A673 (cell line): Measurements from ENCODE around the gene THADA.

ENCODE experiments used
- CTCF ChIP-seq: fragments of 300-800, 200-600 bp; sonication (generic); conservative IDR thresholded peaks from 2 replicates; pipeline ENCODE4 v1.5.1; 2017; ENCODE audit warnings: low read depth, mild to moderate bottlenecking, antibody characterized with exemption, low read length, moderate library complexity, mixed read lengths
- EZH2 ChIP-seq: fragments of 200-600 bp; sonication (generic); IDR thresholded peaks from 2 replicates; pipeline ENCODE4 v1.6.1; 2017; ENCODE audit warnings: borderline replicate concordance, low read depth, mild to moderate bottlenecking, mixed read lengths, antibody characterized with exemption, low read length; ENCODE audit not compliant: poor library complexity, severe bottlenecking

GRCh38 chr2:43321446-43321845, 274.4 kb downstream of the THADA start:
- TF ChIP-seq CTCF (no peak), EZH2 (no peak)
